Activated CD8-positive, alpha-beta memory T cell treated with anti-CD3 and anti-CD28 coated beads, Interleukin-2, amount 10 ng/mL, durations not matched to agents 7 days and 5 days (primary cell): ENCODE measurements around the gene PTGS1. TPM values are rescaled to one million over a fixed set of nuclear protein-coding genes. Genes with fewer than 3 reads are reported as not detected.

Experiments used
- total RNA-seq, 2 experiments: library from RNA; stranded (reverse); gene quantifications; one replicate each; pipeline ENCODE4 v1.2.3, GENCODE V29; 2021

Gene PTGS1
- total RNA-seq, 2 experiments from 2014 or later: 0.35 to 1.0 TPM

Other genes with a start within 250 kb of the PTGS1 start
- 10 to 100 TPM; 36.4 to 49.1 TPM for gene NDUFA8, start 211.2 kb upstream of the PTGS1 start, total RNA-seq
- gene MORN5, start 211.1 kb upstream of the PTGS1 start, total RNA-seq: not detected
- not detected for gene LHX6, start 142.1 kb upstream of the PTGS1 start, total RNA-seq
- gene RBM18, start 106.2 kb upstream of the PTGS1 start, total RNA-seq: 10 to 100 TPM; 23.8 to 24.4 TPM
- gene MRRF, start 106.1 kb upstream of the PTGS1 start, total RNA-seq: 10 to 100 TPM; 27.9 to 39.5 TPM
- gene OR1J1, start 106.9 kb downstream of the PTGS1 start, total RNA-seq: not detected
- gene OR1J2, start 139.8 kb downstream of the PTGS1 start, total RNA-seq: not detected
- gene OR1J4, start 148.1 kb downstream of the PTGS1 start, total RNA-seq: not detected
- gene OR1N1, start 156.3 kb downstream of the PTGS1 start, total RNA-seq: not detected
- gene OR1N2, start 182.1 kb downstream of the PTGS1 start, total RNA-seq: not detected
- not detected for gene OR1L8, start 212.4 kb downstream of the PTGS1 start, total RNA-seq
- under 1 TPM in 1 of 2 experiments, not detected in 1; 0.40 TPM for gene OR1Q1, start 243.7 kb downstream of the PTGS1 start, total RNA-seq